ENCODE data around the gene ABCD4. TPM values are rescaled to one million over a fixed set of nuclear protein-coding genes. Genes with fewer than 3 reads are reported as not detected.

Gene ABCD4
- total and polyA plus RNA-seq, 2 experiments from 2014 or later = 24.1 to 26.3 TPM

- no peak overlapping the region for H3K9ac ChIP-seq
- H3K9me3 ChIP-seq (ENCODE audit: low read depth) = no peaks in the 10 kb centered on the region
- H3K4me1 ChIP-seq (ENCODE audit: insufficient read depth) = no peaks in the 10 kb centered on the region
- no peaks in the 10 kb centered on the region for H3K36me3 ChIP-seq (ENCODE audit: low read depth)
- TF ChIP-seq EZH2 (IDR thresholded peaks at IDR 0.05; ENCODE audit: insufficient read depth, poor library complexity, severe bottlenecking) (no peak), EZH2phosphoT487 (IDR thresholded peaks at IDR 0.05; ENCODE audit: insufficient read depth, low read depth) (no peak)
- no peak overlapping the region for H3K4me3 ChIP-seq
- in situ Hi-C loops (cut with MboI) = no loop called here
- 22 to 28% methylated on average over 3 of the region's 3 CpGs for WGBS, 2 experiments (ENCODE audit: low coverage in 1 of 2, low lambda C conversion rate in 2 of 2, missing lambda C conversion rate in 2 of 2)
- no peak for DNase-seq
- H3K79me2 ChIP-seq (ENCODE audit: insufficient read depth) = no peaks in the 10 kb centered on the region
- H3K4me2 ChIP-seq (ENCODE audit: unreplicated experiment) = no peak overlapping the region
- no peaks in the 10 kb centered on the region for H3F3A ChIP-seq (ENCODE audit: insufficient read depth)
- H3K27ac ChIP-seq = no peak overlapping the region
- no peaks in the 10 kb centered on the region for H3K9me2 ChIP-seq (ENCODE audit: insufficient read depth)
- H2AFZ ChIP-seq = no peak overlapping the region
- H3K27me3 ChIP-seq (replicated peaks; ENCODE audit: insufficient read depth) = peaks cover 93% of the 10 kb centered on the region
- H4K20me1 ChIP-seq (ENCODE audit: insufficient read depth) = no peaks in the 10 kb centered on the region
Observed at GRCh38 chr14:74244115-74244514, 58.6 kb downstream of the ABCD4 start.

GRCh38 chr14:74243051-74243450 is 59.7 kb downstream of the ABCD4 start:
- Histone ChIP-seq H3K9me2 (ENCODE audit: insufficient read depth) (no peaks in the 10 kb centered on the region), H2AFZ (no peak overlapping the region), H3K4me3 (no peak overlapping the region), H3K36me3 (ENCODE audit: low read depth) (no peaks in the 10 kb centered on the region), H3K9me3 (ENCODE audit: low read depth) (no peaks in the 10 kb centered on the region), H3K79me2 (ENCODE audit: insufficient read depth) (no peaks in the 10 kb centered on the region), H4K20me1 (ENCODE audit: insufficient read depth) (no peaks in the 10 kb centered on the region), H3K4me2 (ENCODE audit: unreplicated experiment) (no peak overlapping the region), H3K27me3 (replicated peaks; ENCODE audit: insufficient read depth) (peaks cover 96% of the 10 kb centered on the region), H3K4me1 (ENCODE audit: insufficient read depth) (no peaks in the 10 kb centered on the region), H3F3A (ENCODE audit: insufficient read depth) (no peaks in the 10 kb centered on the region), H3K9ac (no peak overlapping the region), H3K27ac (no peak overlapping the region)
- in situ Hi-C loops (cut with MboI) = no loop called here
- DNase-seq = no peak
- 0 out of 2 replicates have a peak, but pooled peaks have one; percentile 37 for TF ChIP-seq EZH2phosphoT487 (IDR thresholded peaks at IDR 0.05; ENCODE audit: insufficient read depth, low read depth)
- no peak for TF ChIP-seq EZH2 (IDR thresholded peaks at IDR 0.05; ENCODE audit: insufficient read depth, poor library complexity, severe bottlenecking)
- 8% methylated on average over 5 of the region's 5 CpGs for WGBS, 2 experiments (ENCODE audit: low coverage in 1 of 2, low lambda C conversion rate in 2 of 2, missing lambda C conversion rate in 2 of 2)

GRCh38 chr14:74242780-74243042 is 60.0 kb downstream of the ABCD4 start:
- no peaks in the 10 kb centered on the region for H3K36me3 ChIP-seq (ENCODE audit: low read depth)
- no peaks in the 10 kb centered on the region for H3K9me2 ChIP-seq (ENCODE audit: insufficient read depth)
- TF ChIP-seq EZH2phosphoT487 (IDR thresholded peaks at IDR 0.05; ENCODE audit: insufficient read depth, low read depth) (no peak), EZH2 (IDR thresholded peaks at IDR 0.05; ENCODE audit: insufficient read depth, poor library complexity, severe bottlenecking) (no peak)
- no peaks in the 10 kb centered on the region for H3F3A ChIP-seq (ENCODE audit: insufficient read depth)
- H3K9me3 ChIP-seq (ENCODE audit: low read depth) = no peaks in the 10 kb centered on the region
- no peak overlapping the region for H2AFZ ChIP-seq
- H3K27me3 ChIP-seq (replicated peaks; ENCODE audit: insufficient read depth) = peaks cover 95% of the 10 kb centered on the region
- no peaks in the 10 kb centered on the region for H3K79me2 ChIP-seq (ENCODE audit: insufficient read depth)
- H3K4me3 ChIP-seq = no peak overlapping the region
- H3K4me2 ChIP-seq (ENCODE audit: unreplicated experiment) = no peak overlapping the region
- H3K9ac ChIP-seq = no peak overlapping the region
- in situ Hi-C loops (cut with MboI) = no loop called here
- H3K27ac ChIP-seq = no peak overlapping the region
- DNase-seq = no peak
- WGBS, 2 experiments (ENCODE audit: low coverage in 1 of 2, low lambda C conversion rate in 2 of 2, missing lambda C conversion rate in 2 of 2) = 30 to 32% methylated on average over 4 of the region's 4 CpGs
- H4K20me1 ChIP-seq (ENCODE audit: insufficient read depth) = no peaks in the 10 kb centered on the region
- H3K4me1 ChIP-seq (ENCODE audit: insufficient read depth) = no peaks in the 10 kb centered on the region

GRCh38 chr14:74242021-74242779 is 60.5 kb downstream of the ABCD4 start:
- Histone ChIP-seq H2AFZ (no peak overlapping the region), H3K4me1 (ENCODE audit: insufficient read depth) (no peaks in the 10 kb centered on the region), H3K9me2 (ENCODE audit: insufficient read depth) (no peaks in the 10 kb centered on the region), H3K9ac (no peak overlapping the region), H3K36me3 (ENCODE audit: low read depth) (no peaks in the 10 kb centered on the region), H4K20me1 (ENCODE audit: insufficient read depth) (no peaks in the 10 kb centered on the region), H3K9me3 (ENCODE audit: low read depth) (no peaks in the 10 kb centered on the region), H3K4me2 (ENCODE audit: unreplicated experiment) (no peak overlapping the region), H3K27ac (no peak overlapping the region), H3K27me3 (replicated peaks; ENCODE audit: insufficient read depth) (peaks cover 90% of the 10 kb centered on the region), H3F3A (ENCODE audit: insufficient read depth) (no peaks in the 10 kb centered on the region), H3K4me3 (no peak overlapping the region), H3K79me2 (ENCODE audit: insufficient read depth) (no peaks in the 10 kb centered on the region)
- DNase-seq = no peak
- TF ChIP-seq EZH2phosphoT487 (IDR thresholded peaks at IDR 0.05; ENCODE audit: insufficient read depth, low read depth) (0 out of 2 replicates have a peak, but pooled peaks have one; percentile 7), EZH2 (IDR thresholded peaks at IDR 0.05; ENCODE audit: insufficient read depth, poor library complexity, severe bottlenecking) (peak; percentile 69)
- in situ Hi-C loops (cut with MboI) = no loop called here
- WGBS, 2 experiments (ENCODE audit: low coverage in 1 of 2, low lambda C conversion rate in 2 of 2, missing lambda C conversion rate in 2 of 2) = 21% methylated on average over 24 to 28 of the region's 28 CpGs

Measured in GM23248 (cell line).